Stimulated activated CD8-positive, alpha-beta memory T cell treated with anti-CD3 and anti-CD28 coated beads, Interleukin-7, amount 100 ng/mL, for 24 hours (primary cell): ENCODE data around the gene RGS6.

Source experiments
- DNase-seq: peaks from one replicate; pipeline ENCODE4 v3.0.0-alpha.2; 2020; ENCODE audit warnings: low read depth

Gene RGS6

GRCh38 chr14:72589652-72590051 is 657.4 kb downstream of the RGS6 start:
- no peak for DNase-seq

GRCh38 chr14:72590577-72590976 is 658.3 kb downstream of the RGS6 start:
- DNase-seq, result no peak

GRCh38 chr14:72591391-72591790 is 659.2 kb downstream of the RGS6 start:
- DNase-seq, result no peak

GRCh38 chr14:72594099-72594901 is 662.1 kb downstream of the RGS6 start:
- no peak for DNase-seq

GRCh38 chr14:72595152-72595862 is 663.1 kb downstream of the RGS6 start:
- no peak for DNase-seq

- DNase-seq, result no peak
Observed at GRCh38 chr14:72597252-72598233, 665.3 kb downstream of the RGS6 start.

- DNase-seq, result no peak
Observed at GRCh38 chr14:72598306-72598705, 666.1 kb downstream of the RGS6 start.

GRCh38 chr14:72599579-72600470 is 667.6 kb downstream of the RGS6 start:
- DNase-seq, result no peak

- DNase-seq, result no peak
Observed at GRCh38 chr14:72600551-72601330, 668.5 kb downstream of the RGS6 start.

GRCh38 chr14:72603639-72604038 is 671.4 kb downstream of the RGS6 start:
- DNase-seq, result no peak

- DNase-seq, result no peak
Observed at GRCh38 chr14:72604133-72604532, 671.9 kb downstream of the RGS6 start.

GRCh38 chr14:72605096-72605920 is 673.1 kb downstream of the RGS6 start:
- DNase-seq, result no peak

GRCh38 chr14:72605921-72606220 is 673.6 kb downstream of the RGS6 start:
- no peak for DNase-seq

GRCh38 chr14:72606879-72607278 is 674.6 kb downstream of the RGS6 start:
- no peak for DNase-seq

GRCh38 chr14:72607386-72608130 is 675.3 kb downstream of the RGS6 start:
- no peak for DNase-seq

- DNase-seq, result no peak
Observed at GRCh38 chr14:72608391-72609204, 676.4 kb downstream of the RGS6 start.

- no peak for DNase-seq
Observed at GRCh38 chr14:72609205-72609916, 677.1 kb downstream of the RGS6 start.
